Measurements from ENCODE around the gene C4orf54.

The C4orf54 gene

GRCh38 chr4:99622341-99622740 is 35.3 kb downstream of the C4orf54 start:
- no peak for DNase-seq (ENCODE audit: low read depth in 3 of 3)

GRCh38 chr4:99617374-99617773 is 40.3 kb downstream of the C4orf54 start:
- DNase-seq (ENCODE audit: low read depth in 3 of 3): no peak

GRCh38 chr4:99615170-99615820 is 42.3 kb downstream of the C4orf54 start:
- DNase-seq (ENCODE audit: low read depth in 3 of 3): no peak

- DNase-seq (ENCODE audit: low read depth in 3 of 3): no peak
Observed at GRCh38 chr4:99614491-99614890, 43.1 kb downstream of the C4orf54 start.

- no peak for DNase-seq (ENCODE audit: low read depth in 3 of 3)
Observed at GRCh38 chr4:99612704-99613103, 44.9 kb downstream of the C4orf54 start.

- no peak for DNase-seq (ENCODE audit: low read depth in 3 of 3)
Observed at GRCh38 chr4:99612281-99612680, 45.3 kb downstream of the C4orf54 start.

- no peak for DNase-seq (ENCODE audit: low read depth in 3 of 3)
Observed at GRCh38 chr4:99610605-99611175, 46.9 kb downstream of the C4orf54 start.

GRCh38 chr4:99608417-99608816 is 49.2 kb downstream of the C4orf54 start:
- DNase-seq (ENCODE audit: low read depth in 3 of 3): no peak

Data from stimulated activated CD4-positive, alpha-beta T cell treated with anti-CD3 and anti-CD28 coated beads, TNF-alpha, amount 100 ng/mL, for 4 hours (primary cell).